ENCODE results near the gene PTH2. TPM values are rescaled to one million over a fixed set of nuclear protein-coding genes. Genes with fewer than 3 reads are reported as not detected.

The PTH2 gene
- total and polyA plus RNA-seq, 2 of the 8 experiments (the other 6 are each of a cell fraction or from before 2014, with no cell fraction given), result not detected

DNA sequence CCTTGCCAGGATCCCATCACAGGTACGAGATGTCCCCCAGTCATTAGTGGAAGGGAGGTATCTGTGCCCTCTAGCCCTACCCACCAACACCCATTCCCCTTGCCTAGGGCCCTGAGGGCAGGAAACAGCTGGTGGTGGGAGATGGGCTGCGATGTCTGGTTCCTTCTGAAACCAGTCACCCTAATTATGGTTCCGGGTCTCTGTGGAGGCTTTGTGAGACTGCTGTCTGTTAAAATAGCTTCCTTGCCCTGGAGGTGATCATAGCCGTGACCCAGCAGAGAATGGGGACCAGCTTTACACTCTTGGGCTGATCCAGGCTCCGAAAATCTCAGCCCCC is 35.3 kb upstream of the PTH2 start (continued):
- TF ChIP-seq SP2 (IDR thresholded peaks at IDR 0.05; ENCODE audit: low read length) (no peak), RFX5 (IDR thresholded peaks at IDR 0.05; ENCODE audit: borderline replicate concordance, low read depth, low read length) (no peak), SIX5 (IDR thresholded peaks at IDR 0.05; ENCODE audit: low read depth, low read length) (no peak), HDAC6 (IDR thresholded peaks at IDR 0.05; ENCODE audit: low read depth, low read length) (no peak), GABPA (IDR thresholded peaks at IDR 0.05; ENCODE audit: borderline replicate concordance, insufficient read depth, low read length) (no peak), SP1 (IDR thresholded peaks at IDR 0.05; ENCODE audit: low read depth, low read length) (no peak), EP300 (IDR thresholded peaks at IDR 0.05; ENCODE audit: borderline replicate concordance in 1 of 2, low read depth in 2 of 2, low read length in 2 of 2) (no peak)
